ENCODE results near the gene INPP4A. TPM values are rescaled to one million over a fixed set of nuclear protein-coding genes. Genes with fewer than 3 reads are reported as not detected.

Gene INPP4A
- 21.9 and 49.0 TPM in 2 replicates for total RNA-seq

DNA sequence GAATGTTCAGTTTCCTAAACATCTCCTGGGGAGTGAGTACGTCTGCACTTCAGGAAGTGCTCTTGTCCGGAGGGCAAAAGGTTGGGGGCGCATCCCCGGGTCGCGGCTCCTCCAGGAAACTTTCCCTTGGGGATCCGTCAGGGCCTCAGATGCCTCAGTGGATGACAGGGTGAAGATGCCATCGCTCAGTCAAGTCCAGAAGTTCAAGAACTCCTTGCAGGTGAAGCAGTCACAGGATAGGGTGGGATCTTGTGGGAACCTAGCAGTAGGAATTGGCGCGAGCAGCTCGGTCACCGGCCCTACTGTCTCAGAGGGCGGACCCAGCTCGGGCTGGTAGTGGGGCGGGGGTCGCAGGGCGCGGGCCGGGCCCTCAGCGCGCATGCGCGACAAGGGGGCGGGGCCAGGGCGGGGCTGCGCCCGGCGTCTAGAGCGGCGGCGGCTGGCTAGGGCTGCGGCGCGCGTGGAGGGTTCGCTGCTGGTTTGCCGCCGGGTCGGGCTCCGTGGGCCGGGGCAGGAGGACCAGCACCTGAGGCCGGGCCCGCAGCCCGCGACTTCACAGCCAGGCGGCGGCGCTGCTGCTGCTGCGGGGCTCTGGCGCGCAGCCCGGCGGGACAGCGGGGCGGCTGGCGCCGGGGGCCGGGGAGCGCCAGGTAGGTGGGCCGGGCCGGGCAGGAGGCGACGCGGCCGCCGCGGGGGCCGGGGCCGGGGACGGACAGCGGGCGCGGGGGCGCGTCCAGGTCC, at the start of gene INPP4A:
Gene INPP4A, plus strand, starts transcription at position 423 of the 741 bp plus-strand sequence. CDS start 75,191 bp downstream, outside the sequence.

DNA sequence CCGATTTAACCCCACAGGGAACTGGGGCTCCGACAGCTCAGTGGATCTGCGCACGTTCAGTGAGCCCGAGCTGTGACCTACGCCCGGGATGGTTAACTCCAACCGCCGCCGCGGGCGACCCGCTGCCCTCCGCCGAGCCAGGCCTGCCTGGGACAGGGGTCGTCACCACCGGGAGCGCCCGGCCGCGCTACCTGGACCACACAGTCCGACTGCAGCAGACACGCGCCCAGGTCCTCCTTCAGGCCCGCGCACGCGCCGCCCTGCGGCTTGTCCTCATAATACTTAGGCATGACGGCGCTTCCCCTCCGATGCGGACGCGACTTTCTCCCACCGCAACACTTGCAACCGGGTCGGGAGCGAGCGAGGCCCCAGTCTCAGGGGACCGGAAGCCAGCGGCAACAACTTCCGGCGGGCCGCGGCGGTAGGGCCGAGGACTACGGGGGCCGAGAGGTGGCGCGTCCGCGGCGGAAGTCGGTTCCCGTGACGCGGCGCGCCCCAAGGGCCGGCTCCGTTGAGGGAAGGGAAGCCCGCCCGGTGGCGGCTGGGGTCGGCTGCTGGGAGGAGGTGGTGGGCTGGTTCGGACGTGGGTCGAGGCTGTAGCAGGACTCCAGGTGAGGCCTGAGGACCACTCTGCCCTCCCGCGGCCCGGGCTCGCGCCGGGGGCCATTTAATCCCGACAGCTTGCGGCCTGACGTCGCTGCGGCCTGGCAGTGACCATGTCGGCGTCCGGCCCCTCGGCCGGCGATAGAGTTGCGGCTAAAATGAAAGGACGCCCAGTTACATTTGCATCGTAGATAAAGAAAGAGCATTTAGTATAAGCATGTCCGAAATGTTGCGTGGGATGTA, 163.7 kb downstream of the INPP4A start, which contains the start of the genes COA5 and UNC50:
Gene COA5, minus strand, starts transcription at position 397 of the 846 bp plus-strand sequence. Its CDS starts 107 bp downstream, at position 290.
Gene UNC50, plus strand, starts transcription at position 474 of the 846 bp plus-strand sequence. CDS start 1,171 bp downstream, outside the sequence.

Other genes with a start within 250 kb of the INPP4A start
- gene CNGA3, start 98.4 kb upstream of the INPP4A start, total RNA-seq, result not detected in 2 replicates
- 13.3 and 27.3 TPM in 2 replicates for gene COA5, start 163.7 kb downstream of the INPP4A start, total RNA-seq
- 50.2 and 50.6 TPM in 2 replicates for gene UNC50, start 163.7 kb downstream of the INPP4A start, total RNA-seq

All from nasal cavity respiratory epithelium epithelial cell of viscerocranial mucosa (primary cell).